IPS DF 4.7 (cell line): ENCODE results near the gene NFILZ.
"Not testable (repeated sequence)": the region's sequence is repeated elsewhere in the genome, so short reads cannot be mapped to it uniquely, and the experiment has no call there.

Experiments used
- DNase-seq: peaks from one replicate; pipeline ENCODE4 v3.0.0-alpha.2; 2013; ENCODE audit warnings: low spot score; ENCODE audit errors: extremely low read depth

Gene NFILZ

DNA sequence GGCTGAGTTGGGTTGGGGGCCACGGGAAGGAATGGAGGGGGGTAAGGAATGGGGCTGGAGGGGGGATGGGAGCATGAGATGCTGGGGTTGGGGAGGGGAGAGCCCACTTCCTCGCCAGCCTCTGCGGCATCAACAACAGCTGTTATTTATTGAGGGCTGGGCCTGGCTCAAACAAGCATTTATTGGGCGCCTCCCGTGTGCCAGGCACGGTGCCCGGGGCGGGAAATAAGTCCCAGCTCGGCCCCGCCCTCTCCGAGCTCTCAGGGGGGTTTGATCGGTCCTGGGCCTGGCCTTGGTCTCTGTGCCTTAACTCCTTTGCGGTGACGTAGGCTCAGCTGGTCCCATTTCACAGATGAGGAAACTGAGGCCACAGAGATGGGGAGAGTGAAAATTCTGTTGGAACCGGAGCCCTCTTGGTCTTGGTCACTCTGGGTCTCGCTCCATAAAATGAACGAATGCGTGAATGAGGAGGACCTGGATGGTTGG is 19.0 kb upstream of the NFILZ start:
- no peak for DNase-seq

DNA sequence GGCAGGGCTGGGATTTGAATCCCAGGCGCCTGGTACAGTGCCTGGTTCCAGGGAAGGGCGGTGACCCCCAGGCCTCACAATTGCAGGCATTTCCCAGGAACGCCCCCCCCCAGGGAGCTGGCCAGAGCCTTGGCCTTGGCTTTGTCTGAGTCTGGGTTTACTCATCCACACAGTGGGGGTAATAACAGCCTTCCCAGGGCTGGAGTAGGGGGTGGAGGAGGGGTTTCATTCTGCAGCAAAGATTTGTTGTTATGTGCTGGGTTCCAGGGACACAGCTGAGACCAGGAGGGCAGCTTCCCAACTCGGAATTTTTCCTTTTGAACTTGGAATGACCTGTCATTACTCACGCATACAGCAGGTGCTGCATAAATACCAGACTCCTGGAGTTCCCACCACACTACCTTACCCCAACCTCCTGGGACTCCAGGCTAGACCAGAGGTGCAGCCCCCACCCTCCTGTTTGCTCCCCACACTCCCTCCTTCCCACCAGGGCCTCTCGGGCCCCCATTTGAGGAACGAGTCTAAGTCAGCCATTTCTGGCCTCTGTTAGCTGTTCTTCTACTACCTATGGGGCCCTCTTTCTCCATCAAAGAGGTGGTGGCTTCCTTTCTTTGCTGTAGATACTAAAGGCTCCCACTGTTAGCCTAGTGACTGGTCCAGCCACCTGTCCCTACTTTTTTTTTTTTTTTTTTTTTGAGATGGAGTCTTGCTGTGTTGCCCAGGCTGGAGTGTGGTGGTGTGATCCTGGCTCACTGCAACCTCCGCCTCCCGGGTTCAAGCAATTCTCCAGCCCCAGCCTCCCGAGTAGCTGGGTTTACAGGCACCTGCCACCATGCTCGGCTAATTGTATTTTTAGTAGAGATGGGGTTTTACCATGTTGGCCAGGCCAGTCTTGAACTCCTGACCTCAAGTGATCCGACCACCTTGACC is 18.3 kb upstream of the NFILZ start:
- DNase-seq = no peak

DNA sequence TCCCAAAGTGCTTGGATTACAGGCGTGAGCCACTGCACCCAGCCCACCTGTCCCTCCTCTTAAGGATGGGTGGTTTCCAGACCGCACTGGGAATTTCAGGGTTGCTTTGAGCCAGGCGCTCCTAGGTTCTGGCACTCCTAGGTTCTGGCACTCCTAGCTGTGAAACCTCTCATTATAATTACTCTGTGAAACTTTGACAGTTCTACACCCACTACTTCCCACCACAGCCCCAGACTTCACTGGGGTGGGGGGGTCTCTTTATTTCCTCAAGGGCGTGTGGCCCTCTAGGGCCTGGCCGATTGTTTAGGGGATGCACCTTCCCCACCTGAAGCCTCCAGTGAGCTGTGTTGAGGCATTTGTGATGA is 17.6 kb upstream of the NFILZ start:
- DNase-seq = no peak

DNA sequence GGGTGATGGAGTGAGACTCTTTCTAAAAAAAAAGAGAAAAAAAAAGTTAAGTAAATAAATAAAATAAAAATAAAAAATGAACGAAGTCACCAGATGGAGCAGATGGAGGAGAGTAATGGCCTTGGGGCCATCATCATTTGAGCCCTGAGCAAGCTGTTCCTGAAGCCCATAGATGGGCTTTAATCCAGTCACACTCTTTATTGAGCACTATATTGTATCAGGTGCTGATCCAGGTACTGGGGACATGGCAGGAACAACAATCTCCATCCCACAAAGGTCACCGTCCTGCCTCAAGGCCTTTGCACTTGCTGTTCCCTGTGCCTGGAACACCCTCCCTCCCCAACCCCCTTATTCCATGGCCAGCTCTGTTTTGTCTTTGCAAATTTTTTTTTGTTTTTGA is 16.0 kb upstream of the NFILZ start:
- DNase-seq = no peak

DNA sequence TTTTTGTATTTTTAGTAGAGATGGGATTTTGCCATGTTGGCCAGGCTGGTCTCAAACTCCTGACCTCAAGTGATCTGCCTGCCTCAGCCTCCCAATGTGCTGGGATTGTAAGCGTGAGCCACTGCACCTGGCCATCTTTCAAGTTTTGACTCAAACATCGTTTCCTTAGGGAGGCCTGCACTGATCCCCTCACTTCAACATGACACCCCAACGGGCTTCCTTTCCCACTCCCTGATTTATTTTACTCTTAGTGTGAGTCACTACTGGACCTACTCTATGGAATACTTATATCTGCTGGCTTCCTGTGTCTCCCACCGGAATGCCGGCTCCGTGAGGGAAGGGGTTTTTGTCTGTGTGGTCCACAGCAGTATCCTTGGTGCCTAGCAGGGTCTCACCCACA is 15.4 kb upstream of the NFILZ start:
- no peak for DNase-seq

DNA sequence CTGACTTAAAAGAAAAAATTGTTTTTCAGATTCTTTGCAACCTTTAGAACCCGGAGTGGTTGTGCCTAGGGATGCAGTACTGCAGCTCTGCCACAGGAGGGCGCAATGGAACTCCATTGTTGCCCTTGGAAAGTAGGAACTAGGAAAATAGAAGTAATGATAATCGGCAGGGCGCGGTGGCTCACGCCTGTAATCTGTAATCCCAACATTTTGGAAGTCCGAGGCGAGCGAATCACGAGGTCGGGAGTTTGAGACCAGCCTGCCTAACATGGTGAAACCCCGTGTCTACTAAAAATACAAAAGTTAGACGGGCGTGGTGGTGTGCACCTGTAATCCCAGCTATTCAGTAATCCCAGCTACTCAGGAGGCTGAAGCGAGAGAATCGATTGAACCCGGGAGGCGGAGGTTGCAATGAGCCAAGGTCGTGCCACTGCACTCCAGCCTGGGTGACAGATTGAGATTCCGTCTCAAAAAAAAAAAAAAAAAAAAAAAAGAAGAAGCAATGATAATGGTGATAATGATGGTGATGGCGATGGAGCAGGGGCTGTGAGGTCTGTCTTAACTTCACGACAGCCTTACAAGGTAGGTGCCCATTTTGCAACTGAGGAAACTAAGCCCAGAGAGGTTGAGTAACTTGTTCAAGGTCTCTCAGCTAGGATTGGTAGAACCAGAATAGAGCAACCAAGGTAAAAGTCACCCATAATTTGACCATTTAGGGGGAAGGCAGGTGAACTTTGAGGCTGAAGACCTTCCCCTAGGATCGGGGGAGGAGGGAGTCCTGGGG is 14.4 kb upstream of the NFILZ start:
- no peak for DNase-seq

DNA sequence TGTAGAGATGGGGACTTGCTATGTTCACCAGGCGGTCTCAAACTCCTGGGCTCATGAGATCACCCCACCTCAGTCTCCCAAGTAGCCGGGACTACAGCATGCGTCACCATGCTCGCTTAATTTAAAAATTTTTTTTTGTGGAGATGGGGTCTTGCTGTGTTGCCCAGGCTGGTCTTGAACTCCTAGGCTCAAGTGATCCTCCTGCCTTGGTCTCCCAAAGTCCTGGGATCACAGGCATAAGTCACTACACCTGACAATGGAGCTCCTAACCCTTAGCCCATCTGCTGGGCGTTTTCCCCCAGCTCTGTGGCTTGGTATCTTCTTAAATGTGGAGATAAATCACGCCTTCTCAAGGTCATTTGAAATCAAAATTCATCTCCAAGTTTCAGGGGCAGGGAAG is 13.6 kb upstream of the NFILZ start:
- no peak for DNase-seq

DNA sequence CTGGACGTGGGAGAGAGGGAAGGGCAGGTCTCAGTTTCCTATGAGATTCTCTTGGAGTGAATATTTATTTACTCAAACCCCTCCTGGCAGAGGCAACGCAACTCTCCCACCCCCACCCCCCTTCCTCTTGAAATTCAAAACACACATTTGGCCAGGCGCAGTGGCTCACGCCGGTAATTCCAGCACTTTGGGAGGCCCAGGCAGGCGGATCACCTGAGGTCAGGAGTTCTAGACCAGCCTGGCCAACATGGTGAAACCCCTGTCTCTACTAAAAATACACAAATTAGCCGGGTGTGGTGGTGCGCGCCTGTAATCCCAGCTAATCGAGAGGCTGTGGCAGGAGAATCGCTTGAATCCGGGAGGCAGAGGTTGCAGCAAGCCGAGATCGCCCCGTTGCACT is 13.1 kb upstream of the NFILZ start:
- not testable (repeated sequence) for DNase-seq

DNA sequence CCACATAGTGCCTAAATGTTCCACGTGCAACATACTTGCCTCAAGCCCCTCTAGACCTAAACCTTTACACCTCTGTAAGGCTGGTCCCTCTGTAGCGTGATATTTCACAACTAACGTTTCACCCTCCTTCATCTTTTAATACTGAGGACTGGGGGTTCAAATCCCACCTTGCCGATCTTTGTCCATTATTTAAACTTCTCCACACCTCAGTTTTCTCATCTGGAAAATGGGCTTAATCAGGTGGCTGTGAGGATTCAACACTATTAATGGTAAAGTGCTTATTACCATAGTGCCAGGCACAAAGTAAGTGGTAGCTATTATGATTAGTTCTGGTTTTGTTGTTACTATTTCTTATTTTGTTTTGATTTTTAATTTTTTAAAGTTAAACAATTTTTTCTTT is 12.4 kb upstream of the NFILZ start:
- DNase-seq = no peak

DNA sequence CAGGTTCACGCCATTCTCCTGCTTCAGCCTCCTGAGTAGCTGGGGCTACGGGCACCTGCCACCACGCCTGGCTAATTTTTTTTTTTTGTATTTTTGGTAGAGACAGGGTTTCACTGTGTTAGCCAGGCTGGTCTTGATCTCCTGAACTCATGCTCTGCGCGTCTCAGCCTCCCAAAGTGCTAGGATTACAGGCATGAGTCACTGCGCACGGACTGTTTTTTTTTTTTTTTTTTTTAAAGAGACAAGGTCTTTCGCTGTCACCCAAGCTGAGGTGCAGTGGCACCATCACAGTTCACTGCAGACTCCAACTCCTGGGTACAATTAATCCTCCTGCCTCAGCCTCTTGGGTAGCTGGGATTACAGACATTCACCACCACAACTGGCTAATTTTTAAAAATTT is 11.7 kb upstream of the NFILZ start:
- no peak for DNase-seq

DNA sequence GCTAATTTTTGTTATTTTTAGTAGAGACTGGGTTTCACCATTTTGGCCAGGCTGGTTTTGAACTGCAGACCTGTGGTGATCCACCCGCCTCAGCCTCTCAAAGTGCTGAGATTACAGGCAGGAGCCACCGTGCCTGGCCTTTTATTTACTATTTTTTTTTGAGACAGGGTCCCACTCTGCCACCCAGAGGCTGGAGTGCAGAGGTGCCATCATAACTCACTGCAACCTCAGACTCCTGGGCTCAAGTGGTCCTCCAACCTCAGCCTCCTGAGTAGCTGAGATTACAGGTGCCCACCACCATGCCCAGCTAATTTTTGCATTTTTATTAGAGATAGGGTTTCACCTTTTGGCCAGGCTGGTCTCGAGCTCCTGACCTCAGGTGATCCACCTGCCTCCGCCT is 7.5 kb upstream of the NFILZ start:
- not testable (repeated sequence) for DNase-seq

DNA sequence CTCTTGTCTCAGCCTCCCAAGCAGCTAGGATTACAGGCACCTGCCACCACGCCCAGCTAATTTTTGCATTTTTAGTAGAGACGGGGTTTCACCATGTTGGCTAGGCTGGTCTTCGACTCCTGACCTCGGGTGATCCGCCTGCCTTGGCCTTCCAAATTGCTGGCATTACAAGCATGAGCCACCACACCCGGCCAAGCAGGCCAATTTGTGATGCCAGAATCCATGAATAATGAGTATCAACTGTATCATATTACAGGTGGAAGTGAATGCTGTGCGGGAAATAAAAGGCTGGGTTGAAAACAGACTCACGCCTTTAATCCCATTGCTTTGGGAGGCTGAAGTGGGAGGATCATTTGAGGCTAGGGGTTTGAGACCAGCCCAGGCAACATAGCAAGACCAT is 3.6 kb upstream of the NFILZ start:
- DNase-seq = no peak

DNA sequence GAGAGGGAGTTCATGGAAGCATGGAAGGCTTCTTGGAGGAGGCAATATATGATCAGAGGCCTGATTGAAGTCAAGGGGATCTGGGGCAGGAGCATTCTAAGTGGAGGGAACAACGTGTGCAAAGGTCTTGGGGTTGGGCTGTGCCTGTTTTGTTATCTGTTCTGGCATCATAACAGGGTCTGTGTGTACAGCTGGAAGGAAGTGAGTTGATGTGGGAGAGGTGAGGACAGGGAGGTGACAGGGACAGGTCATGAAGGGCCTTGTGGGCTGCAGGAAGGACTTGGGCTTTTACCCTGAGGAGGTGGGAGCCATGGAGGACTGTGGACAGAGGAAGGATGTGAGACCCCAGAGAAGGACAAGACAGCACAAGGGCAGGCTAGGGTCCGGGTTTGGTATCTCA is 1.2 kb upstream of the NFILZ start:
- no peak for DNase-seq

DNA sequence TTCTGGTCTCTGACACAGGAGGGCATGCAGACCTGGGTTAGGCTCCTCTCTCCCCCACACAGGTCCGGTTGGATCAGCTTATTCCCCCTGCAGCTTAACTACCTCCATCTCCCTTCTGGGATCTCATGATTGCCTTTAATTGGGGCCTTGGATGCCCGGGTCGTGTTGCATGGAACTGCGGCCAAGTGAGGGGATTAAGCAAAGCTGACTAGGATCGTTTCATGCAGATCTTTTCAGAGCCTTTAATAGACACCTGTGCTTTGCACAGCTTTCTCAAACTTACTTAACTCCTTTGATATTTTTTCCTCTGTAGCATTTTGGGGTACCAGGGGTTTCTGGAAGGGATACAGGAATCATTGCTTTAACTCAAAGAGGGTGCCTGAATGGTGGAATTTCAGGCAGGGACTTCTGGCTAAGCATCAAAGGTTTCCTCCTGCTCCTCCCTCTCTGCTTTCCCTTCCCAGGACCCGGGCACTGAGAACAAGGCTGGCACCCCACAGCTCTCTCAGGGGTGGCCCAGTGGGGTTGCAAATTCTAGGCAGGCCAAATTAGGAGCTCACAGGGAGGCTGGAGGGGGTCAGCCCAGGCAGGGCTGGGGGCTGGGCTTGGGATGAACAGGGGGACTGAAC is 477 bp downstream of the NFILZ start:
- DNase-seq = no peak

DNA sequence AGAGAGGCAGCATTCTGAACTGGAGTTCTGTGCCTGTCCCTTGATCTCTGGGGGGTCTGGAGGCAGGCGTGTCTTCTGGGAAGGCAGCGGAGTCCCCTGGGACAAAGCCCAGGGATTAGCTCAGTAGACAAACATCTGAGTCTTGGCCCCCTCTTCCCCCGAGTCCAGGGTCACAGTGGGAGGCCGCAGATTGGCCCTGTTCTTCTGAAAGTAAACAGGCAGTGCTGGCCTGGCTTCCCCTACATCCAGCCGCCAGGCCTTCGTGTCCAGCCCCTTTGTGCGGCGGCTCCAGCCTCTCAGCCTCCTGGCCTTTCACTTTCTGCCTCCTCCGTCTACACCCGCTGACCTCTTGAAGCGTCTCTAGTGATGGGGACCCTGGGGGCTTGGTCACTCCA is 989 bp downstream of the NFILZ start:
- no peak for DNase-seq

DNA sequence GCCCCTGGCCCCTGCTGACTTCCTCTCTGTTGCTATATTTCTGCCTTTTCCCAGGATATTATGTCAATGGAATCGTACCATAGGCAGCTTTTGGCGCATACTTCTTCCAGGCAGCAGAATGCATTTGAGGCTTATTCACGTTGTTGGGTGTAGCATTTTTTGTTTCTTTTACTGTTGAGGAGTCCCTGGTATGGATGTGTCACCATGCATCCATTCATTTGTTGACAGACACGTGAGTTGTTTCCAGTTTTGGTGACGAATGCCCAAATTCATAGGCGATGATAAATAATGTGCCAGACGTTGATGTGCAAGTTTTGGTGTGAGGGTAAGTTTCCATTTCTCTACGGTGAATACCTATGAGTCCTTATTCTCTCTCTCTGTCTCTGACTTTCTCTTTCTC is 5.0 kb downstream of the NFILZ start:
- no peak for DNase-seq

DNA sequence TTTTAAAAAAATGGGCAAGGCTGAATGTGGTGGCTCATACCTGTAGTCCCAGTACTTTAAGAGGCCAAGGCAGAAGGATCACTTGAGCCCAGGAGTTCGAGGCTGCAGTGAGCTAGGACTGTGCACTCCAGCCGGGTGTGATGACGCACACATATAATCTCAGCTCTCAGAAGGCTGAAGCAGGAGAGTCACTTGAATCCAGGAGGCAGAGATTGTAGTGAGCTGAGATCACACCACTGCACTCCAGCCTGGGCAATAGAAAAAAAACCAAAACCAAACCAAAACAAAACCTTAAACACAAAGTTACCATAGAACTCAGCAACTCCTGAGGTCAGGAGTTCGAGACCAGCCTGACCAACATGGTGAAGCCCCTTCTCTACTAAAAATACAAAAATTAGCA is 6.6 kb downstream of the NFILZ start:
- not testable (repeated sequence) for DNase-seq

DNA sequence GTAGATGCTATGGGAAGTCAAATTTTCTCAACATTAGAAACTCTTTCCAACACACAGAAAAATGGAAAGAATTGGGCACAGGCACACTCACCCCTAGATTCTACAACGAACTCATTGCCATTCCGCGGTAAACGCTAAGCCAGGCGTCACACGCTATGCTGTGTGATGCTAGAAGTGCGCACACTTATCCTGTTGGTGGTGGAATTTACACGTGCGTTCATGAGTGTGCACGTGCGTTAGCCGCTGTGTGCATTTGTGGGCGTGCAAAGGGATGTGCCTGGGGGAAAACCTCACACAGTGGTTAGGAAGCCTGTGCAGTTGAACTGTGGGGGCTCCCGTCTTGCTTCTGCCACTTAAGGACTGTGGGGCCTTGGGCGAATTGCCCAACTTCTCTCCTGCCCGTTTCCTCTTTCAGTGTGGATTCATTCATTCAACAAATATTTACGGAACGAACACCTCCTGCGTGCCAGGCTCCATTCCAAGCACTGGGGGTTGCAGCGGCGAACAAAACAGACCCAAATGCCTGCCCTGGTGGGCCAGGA is 7.7 kb downstream of the NFILZ start:
- no peak for DNase-seq

DNA sequence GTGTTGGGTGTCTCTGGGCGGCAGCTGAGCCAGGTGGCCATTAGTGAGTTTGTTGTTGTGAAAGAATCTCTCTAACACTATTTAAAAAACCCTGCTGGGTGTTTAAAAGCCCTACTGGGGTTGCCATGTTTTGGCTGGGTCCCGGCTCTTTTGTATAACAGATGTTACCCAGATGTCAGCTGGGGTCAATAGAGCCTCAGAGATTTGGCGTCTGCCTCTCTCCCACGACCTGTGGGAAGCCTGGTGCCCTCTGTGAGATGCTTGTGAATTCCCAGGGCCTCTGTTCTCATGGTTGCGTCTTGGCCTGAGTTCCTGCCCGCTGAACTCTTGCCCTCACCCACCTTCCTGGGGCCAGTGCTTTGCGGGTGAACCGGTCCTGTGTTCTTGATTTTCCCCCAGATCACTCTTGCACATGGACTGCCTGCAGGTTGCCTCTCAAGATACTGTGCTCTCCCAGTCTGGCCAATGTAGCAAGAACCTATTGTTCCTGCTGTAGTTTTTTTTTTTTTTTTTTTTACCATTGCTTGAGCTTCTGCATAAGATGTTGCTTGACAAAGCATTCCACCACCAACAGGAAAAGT is 9.5 kb downstream of the NFILZ start:
- no peak for DNase-seq

DNA sequence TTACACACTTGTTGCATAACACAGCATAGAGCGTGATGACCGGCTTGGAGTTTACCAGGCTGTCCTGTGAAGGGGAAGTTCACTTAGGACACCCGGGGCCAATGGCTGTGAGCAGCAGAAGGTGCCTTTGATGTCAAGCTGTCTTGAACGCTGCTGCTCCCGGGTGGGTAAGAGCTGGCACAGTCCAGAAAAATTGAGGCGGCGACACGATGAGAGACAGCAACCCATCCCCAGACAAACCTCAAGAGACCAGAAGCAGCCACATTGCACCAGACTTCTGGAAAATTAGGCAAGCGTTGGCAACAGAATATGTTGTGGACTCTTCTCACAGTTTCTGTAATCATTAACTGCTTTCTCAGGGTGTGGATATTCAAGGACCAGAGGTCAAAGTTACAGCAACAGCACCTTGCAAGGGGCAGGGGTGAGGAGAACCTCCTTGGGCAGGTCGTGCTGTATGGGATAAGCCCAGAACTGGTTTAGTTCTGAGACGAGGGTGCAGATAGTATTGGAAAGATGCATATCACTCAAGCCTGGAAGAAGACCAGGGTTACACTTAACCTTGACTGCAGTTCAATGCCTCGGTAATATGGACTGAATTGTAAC is 10.1 kb downstream of the NFILZ start:
- DNase-seq = no peak
